Measurements from ENCODE around the gene ZNF277. TPM values are rescaled to one million over a fixed set of nuclear protein-coding genes. Genes with fewer than 3 reads are reported as not detected.

The ZNF277 gene
- total RNA-seq, 4 donors from 2014 or later: 14.4 to 44.9 (median 21.4) TPM

- intact Hi-C loops (cut with DNase I; ENCODE audit: low total_unique reads): no loop called here
- no peak for DNase-seq
- no peak for TF ChIP-seq POLR2A (IDR thresholded peaks at IDR 0.05)
- TF ChIP-seq, protein P1, sequence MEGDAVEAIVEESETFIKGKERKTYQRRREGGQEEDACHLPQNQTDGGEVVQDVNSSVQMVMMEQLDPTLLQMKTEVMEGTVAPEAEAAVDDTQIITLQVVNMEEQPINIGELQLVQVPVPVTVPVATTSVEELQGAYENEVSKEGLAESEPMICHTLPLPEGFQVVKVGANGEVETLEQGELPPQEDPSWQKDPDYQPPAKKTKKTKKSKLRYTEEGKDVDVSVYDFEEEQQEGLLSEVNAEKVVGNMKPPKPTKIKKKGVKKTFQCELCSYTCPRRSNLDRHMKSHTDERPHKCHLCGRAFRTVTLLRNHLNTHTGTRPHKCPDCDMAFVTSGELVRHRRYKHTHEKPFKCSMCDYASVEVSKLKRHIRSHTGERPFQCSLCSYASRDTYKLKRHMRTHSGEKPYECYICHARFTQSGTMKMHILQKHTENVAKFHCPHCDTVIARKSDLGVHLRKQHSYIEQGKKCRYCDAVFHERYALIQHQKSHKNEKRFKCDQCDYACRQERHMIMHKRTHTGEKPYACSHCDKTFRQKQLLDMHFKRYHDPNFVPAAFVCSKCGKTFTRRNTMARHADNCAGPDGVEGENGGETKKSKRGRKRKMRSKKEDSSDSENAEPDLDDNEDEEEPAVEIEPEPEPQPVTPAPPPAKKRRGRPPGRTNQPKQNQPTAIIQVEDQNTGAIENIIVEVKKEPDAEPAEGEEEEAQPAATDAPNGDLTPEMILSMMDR (IDR thresholded peaks at IDR 0.05): no peak
- H3K9me3 ChIP-seq: no peaks in the 10 kb centered on the region
- H3K27me3 ChIP-seq: no peaks in the 10 kb centered on the region
- H3K36me3 ChIP-seq: no peaks in the 10 kb centered on the region
- no peak overlapping the region for H3K4me3 ChIP-seq
- no peaks in the 10 kb centered on the region for H3K4me1 ChIP-seq
- no peak overlapping the region for H3K27ac ChIP-seq
These were observed 66.5 kb downstream of the ZNF277 start for GRCh38 chr7:112272921-112273561.

DNA sequence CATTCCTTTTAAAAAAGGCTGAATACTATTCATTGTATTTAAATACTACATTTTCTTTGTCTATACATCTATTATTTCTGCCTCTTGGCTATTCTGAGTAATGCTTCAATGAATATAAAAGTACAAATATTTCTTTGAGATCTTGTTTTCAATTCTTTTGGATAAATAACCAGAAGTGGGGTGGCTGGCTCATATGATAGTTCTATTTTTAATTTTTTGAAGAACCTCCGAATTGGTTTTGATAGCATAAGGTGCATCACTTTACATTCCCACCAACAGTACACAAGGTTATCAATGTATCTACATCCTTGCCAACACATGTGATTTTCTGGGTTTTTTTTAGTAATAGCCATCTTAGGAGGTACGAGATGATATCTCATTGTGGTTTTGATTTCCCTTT lies 72.5 kb downstream of the ZNF277 start:
- Histone ChIP-seq H3K36me3 (no peaks in the 10 kb centered on the region), H3K4me3 (no peak overlapping the region), H3K27ac (no peak overlapping the region), H3K27me3 (no peaks in the 10 kb centered on the region), H3K9me3 (no peaks in the 10 kb centered on the region), H3K4me1 (no peaks in the 10 kb centered on the region)
- DNase-seq: no peak
- intact Hi-C loops (cut with DNase I; ENCODE audit: low total_unique reads): no loop called here
- no peak for TF ChIP-seq POLR2A (IDR thresholded peaks at IDR 0.05)

DNA sequence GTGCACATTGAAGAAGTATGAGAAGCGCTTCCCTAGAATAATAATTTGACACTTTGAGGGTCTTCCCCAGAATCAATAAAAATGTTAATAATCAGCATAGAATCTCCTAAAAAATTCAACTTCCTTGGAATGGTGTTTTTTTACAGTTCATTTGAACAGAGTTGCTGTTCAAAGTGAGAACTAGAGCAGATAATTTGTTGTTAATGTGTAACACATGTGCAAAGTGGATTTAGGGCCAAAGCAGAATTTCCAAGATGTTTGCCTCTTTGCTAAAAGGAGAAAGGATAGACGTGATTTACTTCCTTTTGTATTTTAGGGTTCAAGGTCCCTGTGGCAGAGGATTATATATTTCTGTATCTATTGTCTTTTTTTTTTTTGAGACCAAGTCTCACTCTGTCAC lies 73.8 kb downstream of the ZNF277 start:
- Histone ChIP-seq H3K27ac (no peak overlapping the region), H3K9me3 (no peaks in the 10 kb centered on the region), H3K36me3 (no peaks in the 10 kb centered on the region), H3K27me3 (no peaks in the 10 kb centered on the region), H3K4me1 (no peaks in the 10 kb centered on the region), H3K4me3 (no peak overlapping the region)
- TF ChIP-seq, protein P1 (IDR thresholded peaks at IDR 0.05): no peak
- no peak for TF ChIP-seq POLR2A (IDR thresholded peaks at IDR 0.05)
- DNase-seq: no peak
- intact Hi-C loops (cut with DNase I; ENCODE audit: low total_unique reads): no loop called here

DNA sequence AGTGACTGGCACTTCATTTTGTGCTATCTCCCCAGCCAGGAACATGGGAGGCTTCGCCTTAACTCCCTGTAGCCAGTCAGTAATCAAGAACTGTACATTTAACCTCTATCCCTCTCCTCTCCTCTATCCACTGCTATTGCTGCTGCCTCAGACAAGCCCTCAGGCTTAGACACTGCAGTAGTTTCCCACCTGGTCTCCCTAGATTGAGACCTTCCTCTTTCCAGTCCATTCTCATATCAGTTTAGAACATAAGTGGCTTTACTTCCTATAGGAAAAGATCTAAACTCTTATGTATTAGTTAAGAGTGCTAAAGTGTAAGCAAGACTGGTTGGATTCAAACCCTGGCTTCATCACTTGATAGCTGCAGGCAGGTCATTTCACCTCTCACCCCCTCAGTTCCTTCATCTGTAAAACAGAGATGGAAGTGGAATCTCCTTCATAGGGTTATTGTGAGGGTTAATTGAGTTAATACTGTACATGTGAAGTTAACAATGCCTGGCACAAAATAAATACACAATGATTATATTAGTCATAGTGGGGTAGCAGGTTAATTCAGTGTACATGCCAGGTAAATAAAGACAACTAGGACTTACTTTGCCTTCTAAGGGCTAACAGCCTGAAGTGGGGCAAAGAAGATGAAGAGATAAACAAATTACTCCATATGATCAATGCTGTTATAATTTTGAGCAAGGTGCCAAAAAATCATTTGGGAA lies 76.1 kb downstream of the ZNF277 start:
- Histone ChIP-seq H3K27ac (no peak overlapping the region), H3K27me3 (no peaks in the 10 kb centered on the region), H3K36me3 (no peaks in the 10 kb centered on the region), H3K4me1 (no peaks in the 10 kb centered on the region), H3K9me3 (no peaks in the 10 kb centered on the region), H3K4me3 (no peak overlapping the region)
- intact Hi-C loops (cut with DNase I; ENCODE audit: low total_unique reads): no loop called here
- TF ChIP-seq POLR2A (IDR thresholded peaks at IDR 0.05): no peak
- TF ChIP-seq, protein P1 (IDR thresholded peaks at IDR 0.05): no peak
- no peak for DNase-seq

DNA sequence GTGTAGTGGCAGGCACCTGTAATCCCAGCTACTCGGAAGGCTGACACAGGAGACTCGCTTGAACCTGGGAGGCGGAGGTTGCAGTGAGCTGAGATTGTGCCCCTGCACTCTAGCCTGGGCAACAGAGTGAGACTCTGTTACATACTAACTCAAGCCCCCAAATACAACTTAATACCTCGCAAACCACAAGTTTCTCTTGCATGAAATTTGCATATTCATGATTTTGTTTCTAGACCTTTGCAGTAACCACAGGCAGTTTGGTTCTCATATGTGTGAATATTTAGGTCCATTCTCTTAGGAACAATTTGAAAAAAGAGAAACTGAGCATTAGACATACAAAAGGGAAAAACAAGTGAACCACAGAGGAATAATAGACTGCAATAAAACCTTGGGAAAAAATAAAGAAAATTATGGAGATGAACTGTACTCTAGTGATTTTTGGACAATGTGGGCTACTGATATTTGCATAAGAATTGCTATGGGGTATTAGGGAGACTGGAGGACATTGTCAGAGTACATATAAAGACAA lies 77.0 kb downstream of the ZNF277 start:
- Histone ChIP-seq H3K4me1 (no peaks in the 10 kb centered on the region), H3K9me3 (no peaks in the 10 kb centered on the region), H3K27ac (no peak overlapping the region), H3K36me3 (no peaks in the 10 kb centered on the region), H3K4me3 (no peak overlapping the region), H3K27me3 (no peaks in the 10 kb centered on the region)
- DNase-seq: no peak
- no peak for TF ChIP-seq POLR2A (IDR thresholded peaks at IDR 0.05)
- TF ChIP-seq, protein P1 (IDR thresholded peaks at IDR 0.05): no peak
- intact Hi-C loops (cut with DNase I; ENCODE audit: low total_unique reads): no loop called here
